Bronchial epithelial cell (primary cell): ENCODE measurements around the gene SPTBN1. TPM values are rescaled to one million over a fixed set of nuclear protein-coding genes. Genes with fewer than 3 reads are reported as not detected.

ENCODE experiments used
- DNase-seq: peaks from one replicate; pipeline ENCODE4 v3.0.0-alpha.2; 2010; ENCODE audit warnings: low read depth
- FAIRE-seq: peaks from 2 replicates; lab custom pipeline; 2011; peaks lifted over from hg19 to GRCh38; lab: Jason Lieb, UNC
- H3K27me3 ChIP-seq: 2 replicates; pipeline ENCODE4 v1.5.1; 2011; ENCODE audit warnings: low read length; ENCODE audit not compliant: control insufficient read depth, insufficient read depth
- H3K36me3 ChIP-seq: 2 replicates; pipeline ENCODE4 v1.5.1; 2011; ENCODE audit warnings: low read length; ENCODE audit not compliant: control insufficient read depth, insufficient read depth
- H3K4me3 ChIP-seq: 2 replicates; pipeline ENCODE4 v1.5.1; 2011; ENCODE audit warnings: mild to moderate bottlenecking, low read depth, low read length, control low read depth
- total RNA-seq: library from RNA; depleted of rRNA; stranded (reverse); fragments of >200 nt; gene quantifications from 2 replicates; pipeline ENCODE4 v1.2.1, GENCODE V29; 2014
- TF ChIP-seq, protein P1 (sequence below): IDR thresholded peaks from 2 replicates; pipeline ENCODE4 v1.5.1; 2011; ENCODE audit warnings: mild to moderate bottlenecking, moderate library complexity, low read length, control low read depth, inconsistent platforms; ENCODE audit not compliant: insufficient read depth, severe bottlenecking

SPTBN1 gene
- total RNA-seq, 1 donor from 2014 or later, result 339 TPM

DNA sequence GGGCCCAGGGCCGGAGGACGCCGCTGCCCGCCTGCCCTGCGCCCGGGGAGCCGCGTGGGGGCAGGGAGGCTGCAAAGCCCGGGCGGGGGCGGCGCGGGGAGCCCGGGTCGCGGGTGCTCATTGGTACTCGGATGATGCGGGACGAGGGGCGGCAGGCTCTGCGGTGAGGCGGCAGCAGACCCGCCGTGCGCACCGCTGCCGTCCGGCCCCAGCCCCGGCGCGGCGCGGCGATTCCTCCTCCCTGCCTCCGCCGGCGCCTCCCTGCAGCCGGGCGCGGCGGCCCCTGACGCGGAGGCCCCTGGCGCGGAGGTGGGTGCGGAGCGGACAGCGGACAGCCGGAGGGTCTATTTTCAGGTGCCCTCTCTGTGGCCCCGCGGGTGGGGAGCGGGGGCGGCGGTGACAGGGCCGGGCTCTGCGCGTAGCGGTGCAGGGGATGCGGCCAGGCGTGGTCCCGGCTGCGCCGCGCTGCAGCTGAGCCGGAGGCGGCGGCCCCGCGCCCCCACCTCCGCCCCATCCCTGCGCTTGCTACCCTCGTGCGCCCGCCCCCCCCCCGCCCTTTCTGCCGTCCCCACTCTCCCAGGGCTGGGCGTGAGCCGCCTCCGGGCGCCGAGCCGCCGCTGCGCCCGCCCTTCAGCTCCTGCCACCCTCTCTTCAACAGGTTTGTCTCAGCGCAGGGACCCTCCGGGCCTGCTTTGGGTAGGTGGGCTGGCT lies 640 bp downstream of the SPTBN1 start:
- Histone ChIP-seq H3K4me3 (peak overlapping the region; percentile 52), H3K27me3 (no peaks in the 10 kb centered on the region), H3K36me3 (no peaks in the 10 kb centered on the region)
- DNase-seq (no peak), FAIRE-seq (no peak)
- TF ChIP-seq, protein P1, sequence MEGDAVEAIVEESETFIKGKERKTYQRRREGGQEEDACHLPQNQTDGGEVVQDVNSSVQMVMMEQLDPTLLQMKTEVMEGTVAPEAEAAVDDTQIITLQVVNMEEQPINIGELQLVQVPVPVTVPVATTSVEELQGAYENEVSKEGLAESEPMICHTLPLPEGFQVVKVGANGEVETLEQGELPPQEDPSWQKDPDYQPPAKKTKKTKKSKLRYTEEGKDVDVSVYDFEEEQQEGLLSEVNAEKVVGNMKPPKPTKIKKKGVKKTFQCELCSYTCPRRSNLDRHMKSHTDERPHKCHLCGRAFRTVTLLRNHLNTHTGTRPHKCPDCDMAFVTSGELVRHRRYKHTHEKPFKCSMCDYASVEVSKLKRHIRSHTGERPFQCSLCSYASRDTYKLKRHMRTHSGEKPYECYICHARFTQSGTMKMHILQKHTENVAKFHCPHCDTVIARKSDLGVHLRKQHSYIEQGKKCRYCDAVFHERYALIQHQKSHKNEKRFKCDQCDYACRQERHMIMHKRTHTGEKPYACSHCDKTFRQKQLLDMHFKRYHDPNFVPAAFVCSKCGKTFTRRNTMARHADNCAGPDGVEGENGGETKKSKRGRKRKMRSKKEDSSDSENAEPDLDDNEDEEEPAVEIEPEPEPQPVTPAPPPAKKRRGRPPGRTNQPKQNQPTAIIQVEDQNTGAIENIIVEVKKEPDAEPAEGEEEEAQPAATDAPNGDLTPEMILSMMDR, result no peak

DNA sequence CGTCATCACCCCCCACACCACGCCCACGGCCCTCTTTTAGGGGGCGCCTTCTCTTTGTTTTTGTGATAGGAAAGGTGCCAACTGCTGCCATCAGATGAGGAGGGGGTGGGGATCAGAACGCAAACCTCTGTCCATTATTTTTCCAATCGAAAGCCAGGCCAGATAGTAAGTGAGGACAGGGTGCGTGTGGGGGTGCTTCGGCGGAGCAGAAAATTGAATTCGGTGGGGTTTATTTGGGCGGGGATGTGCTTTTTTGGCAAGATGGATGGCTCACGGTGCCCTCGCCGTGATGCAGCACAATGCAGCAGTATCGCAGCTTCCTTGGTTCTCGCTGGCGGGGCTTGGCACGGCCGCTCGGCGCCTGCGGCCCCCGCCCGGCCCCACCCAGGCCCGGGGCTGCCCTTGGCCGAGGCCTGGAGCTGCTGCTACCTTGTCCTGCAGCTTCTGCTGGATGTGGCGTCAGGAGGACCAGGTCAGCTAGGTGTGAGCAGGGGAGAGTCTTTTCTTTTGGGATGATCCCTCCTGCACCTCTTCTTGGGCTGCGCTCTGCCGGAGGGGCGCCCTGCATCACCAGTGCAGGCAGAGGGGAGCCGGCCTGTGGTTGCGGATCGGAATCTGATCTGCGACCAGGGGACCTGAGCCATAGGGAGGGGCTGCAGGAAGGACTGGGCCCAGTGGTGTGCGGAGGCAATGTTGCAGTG lies 1.3 kb downstream of the SPTBN1 start:
- no peaks in the 10 kb centered on the region for H3K27me3 ChIP-seq
- DNase-seq, result no peak
- TF ChIP-seq, protein P1, result no peak
- peak overlapping the region; percentile 52 for H3K4me3 ChIP-seq
- FAIRE-seq, result no peak
- no peaks in the 10 kb centered on the region for H3K36me3 ChIP-seq

DNA sequence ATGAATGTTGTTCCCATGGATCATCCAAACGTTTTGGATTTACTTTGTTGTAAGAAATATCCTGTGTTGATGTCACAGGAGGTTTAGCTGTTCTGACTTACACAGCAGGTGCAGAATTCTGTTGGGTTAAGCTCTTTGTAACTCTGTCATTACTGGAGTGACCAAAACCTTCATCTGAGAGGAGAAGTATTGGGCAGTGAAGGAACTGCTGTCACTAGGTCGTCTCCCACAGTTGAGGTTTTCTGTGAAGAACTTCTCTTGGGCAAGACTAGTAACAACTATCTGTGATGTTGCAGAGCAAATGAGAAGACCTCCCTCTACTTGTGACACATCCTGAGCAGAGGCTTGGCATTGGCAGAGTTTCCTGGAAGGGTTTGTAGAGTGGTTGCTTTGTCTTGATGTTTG lies 2.9 kb downstream of the SPTBN1 start:
- no peak overlapping the region for H3K4me3 ChIP-seq
- no peaks in the 10 kb centered on the region for H3K36me3 ChIP-seq
- DNase-seq (no peak), FAIRE-seq (no peak)
- TF ChIP-seq, protein P1, result no peak
- H3K27me3 ChIP-seq, result no peaks in the 10 kb centered on the region

DNA sequence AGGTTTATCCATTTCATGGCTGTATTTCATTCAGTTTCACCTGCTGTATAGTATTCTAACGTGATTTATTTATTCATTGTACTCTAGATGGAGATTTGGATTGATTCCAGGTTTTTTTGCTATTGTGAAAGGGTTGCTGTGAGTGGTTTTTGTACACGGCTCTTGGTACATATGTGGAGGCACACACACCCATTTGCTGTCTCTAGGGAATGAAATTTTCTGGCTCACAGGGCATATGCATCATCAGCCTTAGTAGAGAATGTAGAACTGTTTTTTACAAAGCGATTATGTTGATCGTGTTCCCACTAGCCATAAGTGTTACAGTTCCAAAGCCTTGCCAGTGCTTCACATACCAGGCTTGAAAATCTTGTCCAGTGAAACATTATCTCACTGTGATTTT lies 5.1 kb downstream of the SPTBN1 start:
- peak; percentile 66 for DNase-seq
- TF ChIP-seq, protein P1, result no peak
- Histone ChIP-seq H3K4me3 (no peak overlapping the region), H3K36me3 (no peaks in the 10 kb centered on the region), H3K27me3 (no peaks in the 10 kb centered on the region)
- no peak for FAIRE-seq

DNA sequence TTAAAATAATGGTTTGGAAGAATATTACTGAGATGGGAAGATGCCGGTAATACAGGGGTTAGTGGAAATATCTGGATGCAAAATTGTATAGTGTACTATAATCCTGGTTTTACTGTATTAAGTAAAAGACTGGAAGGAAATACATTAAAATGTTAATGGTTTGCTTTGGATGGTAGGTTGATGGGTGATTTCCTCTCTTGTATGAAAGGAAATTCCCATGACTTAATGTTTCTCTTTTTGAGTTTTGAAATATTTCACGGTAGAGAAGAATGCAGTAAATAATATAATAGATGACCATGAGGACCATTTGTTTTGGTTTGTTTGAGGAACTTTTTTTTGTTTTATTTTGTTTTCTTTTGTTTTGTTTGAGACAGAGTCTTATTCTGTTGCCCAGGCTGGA lies 8.2 kb downstream of the SPTBN1 start:
- Histone ChIP-seq H3K36me3 (no peaks in the 10 kb centered on the region), H3K4me3 (no peak overlapping the region), H3K27me3 (no peaks in the 10 kb centered on the region)
- FAIRE-seq (no peak), DNase-seq (no peak)
- TF ChIP-seq, protein P1, result no peak
